22Rv1 (cell line): ENCODE measurements around the gene MTF1.

ENCODE experiments used
- ZFX ChIP-seq: fragments of 450-650 bp; IDR thresholded peaks from 2 replicates; pipeline ENCODE4 v1.6.1; 2017; ENCODE audit warnings: antibody characterized with exemption, borderline replicate concordance
- TF ChIP-seq, protein P1 (sequence below): fragments of 450-650 bp; IDR thresholded peaks from 2 replicates; pipeline ENCODE4 v1.5.1; 2017; ENCODE audit warnings: mild to moderate bottlenecking

DNA sequence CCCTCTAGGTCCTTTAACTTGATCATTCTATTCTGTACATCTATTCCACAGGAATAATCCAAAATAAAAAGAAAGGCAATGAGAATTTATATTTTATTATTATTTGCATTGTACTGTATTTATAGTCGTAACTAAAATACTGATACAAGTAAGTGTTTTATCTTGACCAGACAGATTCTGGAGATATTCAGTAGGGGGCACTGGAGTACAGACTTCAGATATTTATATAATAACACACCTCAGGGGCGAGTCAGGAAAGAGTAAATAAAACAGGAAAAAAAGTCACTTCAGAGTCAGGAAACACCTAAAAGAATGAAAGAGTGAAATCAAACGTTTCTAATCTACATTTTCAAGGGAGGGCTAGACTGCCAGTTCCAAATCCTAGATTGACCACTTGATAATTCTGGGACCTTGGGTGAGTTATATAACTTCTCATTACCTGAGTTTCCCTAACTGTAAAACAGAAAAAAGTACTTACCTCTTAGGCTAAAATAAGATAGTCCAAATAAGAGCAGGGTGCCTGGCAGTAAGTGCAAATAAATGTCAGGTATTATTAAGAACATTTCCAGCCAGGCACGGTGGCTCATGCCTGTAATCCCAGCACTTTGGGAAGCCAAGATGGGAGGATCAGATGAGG lies 31.1 kb upstream of the MTF1 start:
- TF ChIP-seq, protein P1, sequence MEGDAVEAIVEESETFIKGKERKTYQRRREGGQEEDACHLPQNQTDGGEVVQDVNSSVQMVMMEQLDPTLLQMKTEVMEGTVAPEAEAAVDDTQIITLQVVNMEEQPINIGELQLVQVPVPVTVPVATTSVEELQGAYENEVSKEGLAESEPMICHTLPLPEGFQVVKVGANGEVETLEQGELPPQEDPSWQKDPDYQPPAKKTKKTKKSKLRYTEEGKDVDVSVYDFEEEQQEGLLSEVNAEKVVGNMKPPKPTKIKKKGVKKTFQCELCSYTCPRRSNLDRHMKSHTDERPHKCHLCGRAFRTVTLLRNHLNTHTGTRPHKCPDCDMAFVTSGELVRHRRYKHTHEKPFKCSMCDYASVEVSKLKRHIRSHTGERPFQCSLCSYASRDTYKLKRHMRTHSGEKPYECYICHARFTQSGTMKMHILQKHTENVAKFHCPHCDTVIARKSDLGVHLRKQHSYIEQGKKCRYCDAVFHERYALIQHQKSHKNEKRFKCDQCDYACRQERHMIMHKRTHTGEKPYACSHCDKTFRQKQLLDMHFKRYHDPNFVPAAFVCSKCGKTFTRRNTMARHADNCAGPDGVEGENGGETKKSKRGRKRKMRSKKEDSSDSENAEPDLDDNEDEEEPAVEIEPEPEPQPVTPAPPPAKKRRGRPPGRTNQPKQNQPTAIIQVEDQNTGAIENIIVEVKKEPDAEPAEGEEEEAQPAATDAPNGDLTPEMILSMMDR = peak; percentile 86
- no peak for TF ChIP-seq ZFX
